ENCODE data around the gene ARHGEF19. TPM values are rescaled to one million over a fixed set of nuclear protein-coding genes. Genes with fewer than 3 reads are reported as not detected.

The ARHGEF19 gene
- total and polyA plus RNA-seq, 2 of the 4 experiments (the other 2 are of a cell fraction): 4.5 to 16.8 TPM

DNA sequence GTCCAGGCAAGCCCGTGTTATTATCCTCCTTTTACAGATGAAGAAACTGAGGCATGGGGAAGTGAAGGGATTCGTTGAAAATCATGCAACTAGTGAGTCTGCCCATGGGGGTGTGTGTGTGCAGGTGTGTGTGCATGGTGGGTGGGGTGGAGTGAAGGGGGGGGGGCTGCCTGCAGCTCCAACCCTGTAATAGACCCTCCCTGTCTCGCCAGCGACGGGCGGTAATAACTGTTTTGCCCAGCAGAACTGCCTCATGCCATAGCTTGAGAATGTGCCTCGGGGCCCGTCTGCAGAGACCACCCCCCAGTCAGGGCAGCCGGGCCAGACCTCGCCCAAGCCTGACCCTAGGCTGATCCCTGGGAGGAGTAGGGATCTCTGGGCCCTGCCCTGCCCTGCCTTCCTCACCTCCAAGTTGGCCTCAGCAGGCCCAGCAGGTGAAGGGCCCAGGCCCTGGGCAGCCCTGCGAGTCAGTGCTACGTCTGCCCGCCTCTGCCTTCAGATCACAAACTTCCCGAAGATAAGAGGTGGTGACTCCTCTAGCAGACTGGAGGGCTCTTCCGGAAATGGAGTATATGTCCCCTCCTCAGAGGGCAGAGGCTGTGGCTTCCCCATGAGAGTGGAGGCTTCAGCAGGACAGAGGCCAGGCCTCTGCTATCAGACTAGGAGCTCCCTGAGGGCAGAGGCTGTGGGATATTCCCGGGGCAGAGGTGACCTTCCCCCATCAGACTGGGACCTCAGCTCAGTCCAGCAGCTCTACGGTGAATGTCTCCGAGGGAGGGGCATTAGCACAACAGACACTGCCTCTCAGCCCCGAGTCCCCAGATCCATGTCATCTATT, 40.9 kb downstream of the ARHGEF19 start:
- dilution Hi-C loops (cut with HindIII; ENCODE audit: low sequenced_read_pairs, unreplicated experiment): no loop called here
- no peaks in the 10 kb centered on the region for H3K9me3 ChIP-seq (ENCODE audit: control insufficient read depth, insufficient read depth, low read length)
- peaks cover 29% of the 10 kb centered on the region for H3K4me1 ChIP-seq (ENCODE audit: control insufficient read depth, insufficient read depth, low read length)
- ChIA-PET POLR2A (ENCODE audit: unreplicated experiment) (no interaction called here), CTCF (no interaction called here)
- H3K9me1 ChIP-seq (ENCODE audit: insufficient read depth, low read length): peaks cover 3% of the 10 kb centered on the region; the same call in 1 of the 2 replicates
- no peak overlapping the region for H3K14ac ChIP-seq (replicated peaks; ENCODE audit: low read depth, low read length)
- no peak overlapping the region for H2BK5ac ChIP-seq (ENCODE audit: low read depth, low read length, poor library complexity, severe bottlenecking)
- H3K4ac ChIP-seq (ENCODE audit: low read depth, low read length): no peak overlapping the region; the same call in 1 of the 2 replicates
- H2AK5ac ChIP-seq (ENCODE audit: low read depth, low read length): peak overlapping the region; percentile 51; the same call in 1 of the 2 replicates
- peak overlapping the region; percentile 14 for H2AFZ ChIP-seq (replicated peaks; ENCODE audit: low read length, poor library complexity)
- no peak overlapping the region for H2BK120ac ChIP-seq (ENCODE audit: low read depth, low read length)
- 96% methylated on average over 3 of the region's 19 CpGs; no CpG with 5 or more reads in 1 of the 2 experiments for WGBS, 2 experiments (ENCODE audit: extremely low coverage in 2 of 2, insufficient read length in 1 of 2)
- ATAC-seq (ENCODE audit: low read depth) (no peak), DNase-seq (no peak)
- H2BK20ac ChIP-seq (ENCODE audit: low read depth, low read length): no peak overlapping the region
- no peak overlapping the region for H3K9ac ChIP-seq (ENCODE audit: low read depth, low read length)
- no peak overlapping the region for H3K23ac ChIP-seq (ENCODE audit: low read depth, low read length)
- H3K27me3 ChIP-seq (ENCODE audit: control insufficient read depth, insufficient read depth, low read length): no peaks in the 10 kb centered on the region
- H3K36me3 ChIP-seq (ENCODE audit: control insufficient read depth, insufficient read depth, low read length): no peaks in the 10 kb centered on the region
- in situ Hi-C loops (cut with MboI; ENCODE audit: low sequenced_read_pairs): no loop called here
- H3K27ac ChIP-seq (ENCODE audit: insufficient read depth, low read length): no peak overlapping the region
- H2BK15ac ChIP-seq (ENCODE audit: low read depth, low read length): no peak overlapping the region
- H2AK9ac ChIP-seq (replicated peaks; ENCODE audit: low read depth, low read length, poor library complexity): peak overlapping the region; percentile 89
- H3K56ac ChIP-seq (ENCODE audit: extremely low read depth, insufficient read depth, low read length): no peak overlapping the region
- H3K4me2 ChIP-seq (ENCODE audit: low read depth, low read length): no peak overlapping the region
- H4K91ac ChIP-seq (ENCODE audit: insufficient read depth, low read depth, low read length): no peak overlapping the region
- TF ChIP-seq CHD1 (IDR thresholded peaks at IDR 0.05; ENCODE audit: low read depth, low read length): no peak
- TF ChIP-seq NFE2L2 (IDR thresholded peaks at IDR 0.05; ENCODE audit: low read depth, low read length): no peak
- no peak for TF ChIP-seq RAD21 (IDR thresholded peaks at IDR 0.05; ENCODE audit: low read length)
- no peak for TF ChIP-seq ELK1 (IDR thresholded peaks at IDR 0.05; ENCODE audit: borderline replicate concordance, low read depth, low read length)
- TF ChIP-seq, protein P1, sequence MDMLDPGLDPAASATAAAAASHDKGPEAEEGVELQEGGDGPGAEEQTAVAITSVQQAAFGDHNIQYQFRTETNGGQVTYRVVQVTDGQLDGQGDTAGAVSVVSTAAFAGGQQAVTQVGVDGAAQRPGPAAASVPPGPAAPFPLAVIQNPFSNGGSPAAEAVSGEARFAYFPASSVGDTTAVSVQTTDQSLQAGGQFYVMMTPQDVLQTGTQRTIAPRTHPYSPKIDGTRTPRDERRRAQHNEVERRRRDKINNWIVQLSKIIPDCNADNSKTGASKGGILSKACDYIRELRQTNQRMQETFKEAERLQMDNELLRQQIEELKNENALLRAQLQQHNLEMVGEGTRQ (IDR thresholded peaks at IDR 0.05; ENCODE audit: low read depth, low read length): no peak
- no peak for TF ChIP-seq RFX5 (IDR thresholded peaks at IDR 0.05; ENCODE audit: low read depth, low read length)
- no peak for TF ChIP-seq CTCF (conservative IDR thresholded peaks at IDR 0.05; ENCODE audit: low read depth, low read length)
- TF ChIP-seq FOS (IDR thresholded peaks at IDR 0.05; ENCODE audit: low read depth, low read length): no peak
- TF ChIP-seq MAZ (IDR thresholded peaks at IDR 0.05; ENCODE audit: borderline replicate concordance, low read depth, low read length): no peak
- no peak overlapping the region for H4K5ac ChIP-seq (ENCODE audit: low read depth, low read length)
- intact Hi-C loops (cut with micrococcal nuclease): no loop called here
- no peaks in the 10 kb centered on the region for H4K20me1 ChIP-seq (ENCODE audit: insufficient read depth, low read length)
- BruUV-seq (replicated peaks): no TSS peak
- no peaks in the 10 kb centered on the region; a peak in 1 of 4 replicates for H3K79me1 ChIP-seq (ENCODE audit: low read depth in 1 of 2, low read length in 2 of 2)
- no peak overlapping the region for H3K4me3 ChIP-seq (ENCODE audit: insufficient read depth, low read depth, low read length)
- H4K8ac ChIP-seq (ENCODE audit: low read depth in 2 of 2, low read length in 2 of 2): no peak overlapping the region
- H3K18ac ChIP-seq (ENCODE audit: low read depth, low read length): no peak overlapping the region
